PC-3 (cell line): ENCODE data around the gene BARX1. TPM values are rescaled to one million over a fixed set of nuclear protein-coding genes. Genes with fewer than 3 reads are reported as not detected.
A peak's percentile ranks its signal among the peaks of the same experiment; 100 is the strongest.

ENCODE experiments used
- ATAC-seq: fragments of 200-7000 bp; cut with Tn5 transposase; 2 replicates; pipeline ENCODE4 v1.9.1; 2020; ENCODE audit warnings: mild to moderate bottlenecking, moderate library complexity
- BruUV-seq: library from RNA; stranded (reverse); fragments of 400-500 nt; replicated peaks from 2 replicates; lab custom pipeline; 2021; lab: Mats Ljungman, UMichigan
- CTCF ChIA-PET: fragments of 300-600 bp; sonication (Branson Sonifier 250); formaldehyde crosslinking; loops from one replicate; lab custom pipeline; 2022; ENCODE audit warnings: antibody characterized with exemption; lab: Charles Lee
- POLR2A ChIA-PET: fragments of 300-600 bp; sonication (Branson Sonifier 250); formaldehyde crosslinking; loops from one replicate; lab custom pipeline; 2022; ENCODE audit warnings: antibody characterized with exemption; ENCODE audit not compliant: unreplicated experiment; lab: Charles Lee
- DNase-seq: peaks from one replicate; pipeline ENCODE4 v3.0.0-alpha.2; 2015
- H2AFZ ChIP-seq: fragments of 300-600 bp; sonication (generic); 2 replicates; pipeline ENCODE4 v1.6.0; 2016; ENCODE audit warnings: antibody characterized with exemption, low read length
- H3F3A ChIP-seq: fragments of 300-600 bp; sonication (generic); one replicate; pipeline ENCODE4 v1.6.0; 2017; ENCODE audit warnings: antibody characterized with exemption, low read length, control low read depth, mild to moderate bottlenecking; ENCODE audit not compliant: unreplicated experiment
- H3K27ac ChIP-seq: fragments of 300-600 bp; sonication (generic); 2 replicates; pipeline ENCODE4 v1.5.1; 2016; ENCODE audit warnings: mild to moderate bottlenecking, low read length
- H3K27me3 ChIP-seq: fragments of 300-600 bp; sonication (generic); 2 replicates; pipeline ENCODE4 v1.6.1; 2016; ENCODE audit warnings: low read length, mixed read lengths
- H3K36me3 ChIP-seq: fragments of 300-600 bp; sonication (generic); 2 replicates; pipeline ENCODE4 v1.6.1; 2016; ENCODE audit warnings: low read depth, mixed run types, low read length, mixed read lengths
- H3K4me1 ChIP-seq: fragments of 300-600 bp; sonication (generic); 2 replicates; pipeline ENCODE4 v1.5.1; 2016; ENCODE audit warnings: low read length; ENCODE audit not compliant: insufficient read depth
- H3K4me2 ChIP-seq: fragments of 300-600 bp; sonication (generic); 2 replicates; pipeline ENCODE4 v1.6.0; 2016; ENCODE audit warnings: low read length
- H3K4me3 ChIP-seq: fragments of 300-600 bp; sonication (generic); 2 replicates; pipeline ENCODE4 v1.5.1; 2016; ENCODE audit warnings: mild to moderate bottlenecking, low read length, mixed read lengths
- H3K79me2 ChIP-seq: fragments of 300-600 bp; sonication (generic); 2 replicates; pipeline ENCODE4 v1.6.1; 2017; ENCODE audit warnings: low read length, mixed read lengths
- H3K9ac ChIP-seq: fragments of 300-600 bp; sonication (generic); 2 replicates; pipeline ENCODE4 v1.6.0; 2016; ENCODE audit warnings: mild to moderate bottlenecking, low read length
- H3K9me2 ChIP-seq: fragments of 300-600 bp; sonication (generic); replicated peaks from 2 replicates; pipeline ENCODE4 v1.6.1; 2016; ENCODE audit warnings: mixed run types, low read length, mixed read lengths
- H3K9me3 ChIP-seq: fragments of 300-600 bp; sonication (generic); 2 replicates; pipeline ENCODE4 v1.6.1; 2016; ENCODE audit warnings: low read length, mixed read lengths
- H4K20me1 ChIP-seq: fragments of 300-600 bp; sonication (generic); 2 replicates; pipeline ENCODE4 v1.6.1; 2016; ENCODE audit warnings: low read length, mixed read lengths
- CTCF ChIP-seq: fragments of 300-600 bp; sonication (generic); conservative IDR thresholded peaks from 2 replicates; pipeline ENCODE4 v1.5.1; 2017; ENCODE audit warnings: antibody characterized with exemption, low read depth, mild to moderate bottlenecking, low read length
- EZH2 ChIP-seq: fragments of 300-600 bp; sonication (generic); IDR thresholded peaks from one replicate; pipeline ENCODE4 v1.6.1; 2017; ENCODE audit warnings: antibody characterized with exemption, mild to moderate bottlenecking, low read length; ENCODE audit not compliant: unreplicated experiment
- EZH2phosphoT487 ChIP-seq: fragments of 300-600 bp; sonication (generic); IDR thresholded peaks from 2 replicates; pipeline ENCODE4 v1.6.1; 2018; ENCODE audit warnings: mild to moderate bottlenecking, antibody characterized with exemption, low read length, borderline replicate concordance
- intact Hi-C: fragments of 100-400 bp; cut with micrococcal nuclease; formaldehyde crosslinking; loops from 2 replicates; pipeline ENCODE4 v1.9.0; 2023
- total RNA-seq: library from RNA; depleted of rRNA; stranded (reverse); fragments of >200 nt; gene quantifications from 2 replicates; pipeline ENCODE4 v1.2.3, GENCODE V29; 2014

BARX1 gene
- total RNA-seq, 1 experiment from 2014 or later: not detected

GRCh38 chr9:93969328-93969661, 14.1 kb upstream of the BARX1 start:
- CTCF ChIA-PET: no interaction called here
- BruUV-seq: no TSS peak

DNA sequence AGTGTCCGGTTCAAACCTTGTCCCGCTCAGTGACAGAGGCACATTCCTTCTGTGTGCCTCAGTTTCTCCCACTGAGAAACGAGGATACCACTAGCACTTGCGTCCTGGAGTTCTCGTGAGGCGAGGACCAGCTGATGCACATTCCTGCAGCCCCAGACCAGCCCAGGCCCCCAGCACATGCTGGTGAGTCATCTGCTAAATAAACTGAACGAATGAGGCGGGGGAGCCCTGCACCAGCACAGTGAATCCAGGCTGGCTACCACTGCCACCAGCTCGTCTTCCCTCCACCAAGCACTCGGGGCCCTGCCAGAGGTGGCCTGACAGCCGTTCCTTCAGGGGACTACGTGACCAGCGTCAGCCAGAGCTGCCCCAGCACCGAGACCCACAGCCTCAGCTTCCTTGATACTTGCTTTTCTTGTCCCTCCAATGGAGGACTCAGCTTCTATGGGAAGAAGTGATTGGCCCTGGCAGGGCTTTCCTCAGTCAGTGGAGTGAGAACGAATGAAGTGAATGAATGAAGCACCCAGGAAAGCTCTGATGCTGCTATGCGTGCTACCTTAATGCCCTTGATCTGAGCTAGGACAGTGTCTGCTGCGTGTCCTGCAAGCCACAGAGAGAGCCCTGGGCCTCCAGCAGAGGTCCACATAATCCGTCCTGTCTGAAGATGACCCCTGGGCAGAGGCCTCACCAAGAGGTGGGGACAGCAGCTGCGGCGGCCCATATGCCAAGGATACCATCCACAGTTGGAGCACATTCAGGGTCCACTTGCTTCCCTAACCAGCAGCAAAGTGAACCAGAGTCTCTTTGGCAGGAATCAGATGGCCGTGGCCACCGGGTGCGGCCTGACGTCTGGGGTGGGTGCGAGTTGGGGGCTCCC, 13.5 kb upstream of the BARX1 start:
- ChIA-PET CTCF (no interaction called here), POLR2A (no interaction called here)
- peak; percentile 92 for ATAC-seq
- intact Hi-C loops: loop anchor here (10.0 kb wide), 1 partner anchor 404 kb away; no protein-coding TSS in a partner anchor
- H3K27me3 ChIP-seq: no peaks in the 10 kb centered on the region
- H3K9ac ChIP-seq: no peak overlapping the region
- no peak overlapping the region for H3K4me3 ChIP-seq
- no peak overlapping the region for H3K27ac ChIP-seq
- no peaks in the 10 kb centered on the region for H3K9me3 ChIP-seq
- H3K36me3 ChIP-seq: no peaks in the 10 kb centered on the region
- H3K4me1 ChIP-seq: peaks cover 8% of the 10 kb centered on the region; the same call in 1 of the 2 replicates
- H3K4me2 ChIP-seq: 0 out of 2 replicates have a peak overlapping the region, but pooled peaks have one; percentile 26
- no TSS peak for BruUV-seq
- TF ChIP-seq CTCF (no peak), EZH2phosphoT487 (no peak), EZH2 (no peak)
- no peaks in the 10 kb centered on the region for H3K9me2 ChIP-seq
- no peak overlapping the region for H2AFZ ChIP-seq
- DNase-seq: peak; percentile 54
- H3F3A ChIP-seq: no peaks in the 10 kb centered on the region
- H3K79me2 ChIP-seq: no peaks in the 10 kb centered on the region
- H4K20me1 ChIP-seq: no peaks in the 10 kb centered on the region

More at GRCh38 chr9:93969328-93969661, 14.1 kb upstream of the BARX1 start:
- no peak for ATAC-seq
- no peaks in the 10 kb centered on the region for H3K9me2 ChIP-seq
- intact Hi-C loops: loop anchor here (10.0 kb wide), 1 partner anchor 404 kb away; no protein-coding TSS in a partner anchor
- H2AFZ ChIP-seq: no peak overlapping the region
- H3K4me1 ChIP-seq: peaks cover 8% of the 10 kb centered on the region; the same call in 1 of the 2 replicates
- H3K9me3 ChIP-seq: no peaks in the 10 kb centered on the region
- TF ChIP-seq CTCF (no peak), EZH2 (no peak), EZH2phosphoT487 (no peak)
- POLR2A ChIA-PET: no interaction called here
- H3K27ac ChIP-seq: no peak overlapping the region
- no peaks in the 10 kb centered on the region for H3F3A ChIP-seq
- H3K79me2 ChIP-seq: no peaks in the 10 kb centered on the region
- H3K9ac ChIP-seq: no peak overlapping the region
- no peak overlapping the region for H3K4me2 ChIP-seq
- H4K20me1 ChIP-seq: no peaks in the 10 kb centered on the region
- H3K27me3 ChIP-seq: no peaks in the 10 kb centered on the region
- H3K4me3 ChIP-seq: no peak overlapping the region
- DNase-seq: no peak
- no peaks in the 10 kb centered on the region for H3K36me3 ChIP-seq
